Stimulated activated naive CD8-positive, alpha-beta T cell treated with anti-CD3 and anti-CD28 coated beads, Interleukin-15, Interleukin-2, amounts not matched to agents 100 ng/mL and 50 ng/mL, for 24 hours (primary cell): ENCODE data around the gene FLVCR2.

ENCODE experiments used
- H3K27ac Mint-ChIP-seq: one replicate; pipeline ENCODE4 v1.8.0; 2021; ENCODE audit warnings: mild to moderate bottlenecking, mixed read lengths
- H3K27me3 Mint-ChIP-seq: one replicate; pipeline ENCODE4 v1.8.0; 2021; ENCODE audit warnings: mixed read lengths
- H3K36me3 Mint-ChIP-seq: one replicate; pipeline ENCODE4 v1.8.0; 2021; ENCODE audit warnings: low read depth, mixed read lengths
- H3K4me1 Mint-ChIP-seq: one replicate; pipeline ENCODE4 v1.8.0; 2021; ENCODE audit warnings: low read depth, mixed read lengths
- H3K4me3 Mint-ChIP-seq: one replicate; pipeline ENCODE4 v1.8.0; 2021; ENCODE audit warnings: mild to moderate bottlenecking, mixed read lengths
- H3K9me3 Mint-ChIP-seq: one replicate; pipeline ENCODE4 v1.8.0; 2021; ENCODE audit warnings: mixed read lengths

FLVCR2 gene

DNA sequence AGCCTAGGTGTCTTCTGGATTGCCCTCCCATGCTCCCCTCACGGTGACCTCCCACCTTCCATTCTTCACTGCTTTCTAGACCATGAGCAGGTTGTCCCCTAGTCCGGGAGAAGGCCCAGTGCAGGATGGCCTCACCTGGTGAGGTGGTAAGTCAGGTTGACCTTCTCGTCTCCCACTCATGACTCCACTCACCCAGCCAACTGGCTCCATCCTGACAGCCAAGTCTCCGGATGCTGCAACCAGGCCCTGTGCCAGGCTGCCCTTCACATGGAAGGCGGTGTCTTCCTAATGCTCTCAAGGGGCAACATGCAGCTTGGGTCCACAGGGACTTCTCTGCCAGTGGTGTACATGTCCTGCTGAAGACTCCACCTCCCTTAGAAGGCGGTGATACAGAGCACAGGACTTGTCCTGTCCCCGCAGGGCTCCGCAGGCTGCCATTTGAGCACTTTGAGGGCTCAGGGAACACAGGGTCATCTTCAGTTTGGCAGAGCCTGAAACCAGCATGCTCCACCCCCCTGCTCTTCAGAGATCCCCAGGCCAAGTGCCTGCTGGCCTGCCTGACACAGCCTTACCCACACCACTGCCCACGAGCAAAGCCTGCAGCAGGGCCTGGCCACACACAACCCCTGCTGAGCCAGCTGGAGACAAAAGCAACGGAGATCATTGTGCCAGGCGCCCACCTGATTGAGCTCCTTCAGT, 30.7 kb upstream of the FLVCR2 start:
- no peak overlapping the region for H3K27ac Mint-ChIP-seq

DNA sequence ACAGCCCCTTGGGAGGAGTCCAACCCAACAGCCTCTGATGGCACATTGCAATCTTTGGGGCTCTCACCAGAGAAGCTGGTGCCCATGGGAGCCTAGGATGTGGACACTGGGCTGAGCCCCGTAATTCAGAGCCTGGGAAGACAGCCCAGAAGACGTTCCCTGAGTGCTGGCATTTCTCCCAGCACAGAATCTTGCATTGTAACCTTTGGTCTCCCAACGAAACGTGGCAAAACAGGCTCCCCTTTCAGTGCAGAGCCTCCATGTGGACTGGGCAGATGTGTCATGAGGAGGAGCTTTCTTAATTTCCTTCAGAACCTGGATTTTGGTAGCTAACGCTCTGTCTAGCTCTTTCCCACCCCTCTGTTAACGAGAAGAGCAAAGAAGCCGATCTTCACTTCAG, 29.9 kb upstream of the FLVCR2 start:
- H3K27ac Mint-ChIP-seq, result peak overlapping the region; percentile 69
- H3K9me3 Mint-ChIP-seq, result no peaks in the 10 kb centered on the region
- H3K27me3 Mint-ChIP-seq, result no peaks in the 10 kb centered on the region
- H3K4me3 Mint-ChIP-seq, result peak overlapping the region; percentile 21
- H3K36me3 Mint-ChIP-seq, result peaks cover 37% of the 10 kb centered on the region
- peaks cover 57% of the 10 kb centered on the region for H3K4me1 Mint-ChIP-seq

More for the DNA sequence above, 30.7 kb upstream of the FLVCR2 start:
- no peak overlapping the region for H3K4me3 Mint-ChIP-seq
- H3K36me3 Mint-ChIP-seq, result peaks cover 37% of the 10 kb centered on the region
- H3K27me3 Mint-ChIP-seq, result no peaks in the 10 kb centered on the region
- H3K9me3 Mint-ChIP-seq, result no peaks in the 10 kb centered on the region
- peaks cover 61% of the 10 kb centered on the region for H3K4me1 Mint-ChIP-seq

DNA sequence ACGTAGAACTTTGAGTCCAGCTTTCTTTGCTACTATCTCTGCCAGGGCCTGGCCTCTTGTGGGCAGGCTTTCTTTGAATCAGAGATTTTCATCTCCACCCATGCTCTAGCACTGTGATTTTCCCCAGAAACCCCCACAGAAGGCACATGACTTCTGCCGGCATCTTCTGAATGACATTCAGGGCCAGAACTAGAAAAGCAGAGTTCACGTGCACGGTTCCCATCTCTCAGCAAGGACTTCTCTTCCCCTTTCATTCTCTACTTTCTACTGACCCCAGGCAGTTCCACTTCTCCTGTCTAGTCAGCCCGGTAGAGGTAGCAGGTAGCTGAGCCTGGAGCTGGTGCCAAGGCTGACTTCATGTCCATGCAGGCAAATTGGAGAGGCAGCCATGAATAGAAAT, 29.3 kb upstream of the FLVCR2 start:
- H3K4me1 Mint-ChIP-seq, result peaks cover 53% of the 10 kb centered on the region
- H3K4me3 Mint-ChIP-seq, result no peak overlapping the region
- no peaks in the 10 kb centered on the region for H3K27me3 Mint-ChIP-seq
- H3K27ac Mint-ChIP-seq, result peak overlapping the region; percentile 69
- H3K9me3 Mint-ChIP-seq, result no peaks in the 10 kb centered on the region
- H3K36me3 Mint-ChIP-seq, result peaks cover 37% of the 10 kb centered on the region

DNA sequence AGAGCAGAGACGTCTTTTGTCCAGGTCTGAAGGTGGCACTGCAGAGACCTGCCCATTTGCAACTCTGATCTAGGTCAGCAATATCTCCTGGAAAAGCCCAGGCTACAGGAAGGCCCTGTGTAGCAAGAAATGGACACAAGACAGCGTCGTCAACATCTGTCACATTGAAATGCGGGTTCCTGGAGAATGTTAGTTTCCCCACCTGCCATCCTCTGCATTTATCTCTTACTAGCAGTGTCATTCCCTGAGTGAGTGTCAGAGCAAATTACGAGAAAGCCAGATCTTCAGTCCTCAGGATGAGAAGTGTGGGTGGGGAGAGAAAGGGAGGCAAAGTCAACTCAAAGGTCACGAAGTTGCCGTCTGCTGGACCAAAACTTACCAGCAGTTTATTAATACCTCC, 27.4 kb upstream of the FLVCR2 start:
- Mint-ChIP-seq H3K36me3 (peaks cover 32% of the 10 kb centered on the region), H3K27ac (no peak overlapping the region), H3K27me3 (peaks cover 3% of the 10 kb centered on the region), H3K9me3 (no peaks in the 10 kb centered on the region), H3K4me3 (no peak overlapping the region), H3K4me1 (peaks cover 48% of the 10 kb centered on the region)

DNA sequence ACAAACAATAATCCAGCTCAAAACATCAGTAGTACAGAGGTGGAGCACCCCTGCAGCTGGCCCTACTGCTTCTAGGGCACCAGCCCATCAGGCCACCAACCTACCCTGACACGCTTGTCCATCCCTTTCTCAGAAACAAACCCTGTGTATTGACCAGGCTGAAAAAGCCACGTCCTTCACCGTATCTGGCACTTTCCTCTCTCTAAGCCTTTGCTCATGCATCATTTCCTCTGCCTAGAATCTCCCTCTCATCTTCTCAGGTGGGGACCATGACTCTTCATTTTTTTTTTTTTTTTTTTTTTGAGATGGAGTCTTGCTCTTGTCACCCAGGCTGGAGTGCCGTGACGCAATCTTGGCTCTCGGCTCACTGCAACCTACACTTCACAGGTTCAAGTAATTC, 25.3 kb upstream of the FLVCR2 start:
- Mint-ChIP-seq H3K27ac (no peak overlapping the region), H3K4me1 (peaks cover 51% of the 10 kb centered on the region), H3K36me3 (peaks cover 20% of the 10 kb centered on the region), H3K27me3 (peaks cover 3% of the 10 kb centered on the region), H3K4me3 (no peak overlapping the region), H3K9me3 (peaks cover 6% of the 10 kb centered on the region)

DNA sequence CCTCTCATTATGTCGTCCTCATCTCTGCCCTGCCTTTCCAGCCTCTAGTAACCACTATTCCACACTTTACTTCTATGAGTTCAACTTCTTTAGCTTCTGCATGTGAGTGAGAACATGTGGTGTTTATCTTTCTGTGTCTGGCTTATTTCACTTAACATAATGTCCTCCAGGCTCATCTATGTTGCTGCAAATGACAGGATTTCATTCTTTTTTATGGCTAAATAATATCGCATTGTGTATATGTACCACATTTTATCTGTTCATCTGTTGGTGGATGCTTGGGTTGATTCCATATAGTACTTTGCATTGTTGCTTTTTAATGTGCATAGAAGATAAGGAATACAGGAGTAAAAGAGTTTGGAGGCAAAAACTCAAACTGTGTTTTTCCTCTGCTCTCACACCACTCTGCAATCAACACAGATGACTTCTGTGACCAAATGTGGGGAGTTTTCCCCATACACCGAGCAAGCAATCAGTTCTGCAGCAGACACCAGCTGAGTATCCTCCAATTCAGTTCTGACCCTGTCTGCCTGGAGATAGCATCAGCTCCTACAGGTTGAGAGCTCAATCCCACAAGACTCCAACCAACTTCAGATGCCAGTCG, 24.6 kb upstream of the FLVCR2 start:
- peaks cover 13% of the 10 kb centered on the region for H3K36me3 Mint-ChIP-seq
- peaks cover 3% of the 10 kb centered on the region for H3K27me3 Mint-ChIP-seq
- no peak overlapping the region for H3K4me3 Mint-ChIP-seq
- H3K9me3 Mint-ChIP-seq, result peaks cover 6% of the 10 kb centered on the region
- H3K4me1 Mint-ChIP-seq, result peaks cover 51% of the 10 kb centered on the region
- no peak overlapping the region for H3K27ac Mint-ChIP-seq

DNA sequence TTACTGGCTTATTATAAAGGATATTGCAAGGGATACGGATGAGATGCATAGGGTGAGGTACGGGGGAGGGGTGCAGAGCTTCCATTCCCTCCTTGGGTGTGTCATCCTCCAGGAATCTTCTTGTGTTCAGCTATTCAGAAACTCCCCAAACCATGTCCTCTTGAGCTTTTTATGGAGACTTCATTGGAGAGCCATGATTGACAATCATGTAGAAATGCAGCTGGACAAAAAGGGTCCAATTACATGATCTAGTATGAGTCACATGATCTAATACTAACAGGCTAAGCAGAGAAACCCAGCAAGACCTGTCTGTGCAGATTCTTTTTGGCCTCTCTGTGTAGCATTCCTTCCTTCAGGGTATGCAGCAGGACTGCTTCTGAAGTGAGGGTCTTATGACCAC, 23.9 kb upstream of the FLVCR2 start:
- Mint-ChIP-seq H3K36me3 (peaks cover 9% of the 10 kb centered on the region), H3K9me3 (peaks cover 6% of the 10 kb centered on the region), H3K27ac (no peak overlapping the region), H3K4me1 (peaks cover 51% of the 10 kb centered on the region), H3K4me3 (no peak overlapping the region), H3K27me3 (peaks cover 3% of the 10 kb centered on the region)

DNA sequence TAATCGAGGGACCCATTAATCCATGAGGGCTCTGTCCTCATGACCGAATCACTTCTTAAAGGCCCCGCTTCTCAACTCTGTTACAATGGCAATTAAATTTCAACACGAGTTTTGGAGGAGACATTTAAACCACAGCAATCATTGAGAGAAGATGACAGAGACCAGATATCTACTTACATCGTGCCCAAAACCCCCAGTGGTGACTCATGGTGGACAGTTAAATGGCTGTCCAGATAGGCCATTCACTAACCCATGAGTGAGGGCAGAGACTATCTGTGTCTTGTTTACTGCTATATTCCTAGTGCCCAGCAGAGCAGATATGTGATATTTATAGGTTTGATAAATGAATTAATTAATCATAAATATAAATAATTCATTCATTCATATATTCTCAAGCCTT, 20.0 kb upstream of the FLVCR2 start:
- peaks cover 9% of the 10 kb centered on the region for H3K36me3 Mint-ChIP-seq
- H3K9me3 Mint-ChIP-seq, result peaks cover 6% of the 10 kb centered on the region
- peak overlapping the region; percentile 21 for H3K27ac Mint-ChIP-seq
- no peak overlapping the region for H3K4me3 Mint-ChIP-seq
- peaks cover 68% of the 10 kb centered on the region for H3K4me1 Mint-ChIP-seq
- peaks cover 3% of the 10 kb centered on the region for H3K27me3 Mint-ChIP-seq

DNA sequence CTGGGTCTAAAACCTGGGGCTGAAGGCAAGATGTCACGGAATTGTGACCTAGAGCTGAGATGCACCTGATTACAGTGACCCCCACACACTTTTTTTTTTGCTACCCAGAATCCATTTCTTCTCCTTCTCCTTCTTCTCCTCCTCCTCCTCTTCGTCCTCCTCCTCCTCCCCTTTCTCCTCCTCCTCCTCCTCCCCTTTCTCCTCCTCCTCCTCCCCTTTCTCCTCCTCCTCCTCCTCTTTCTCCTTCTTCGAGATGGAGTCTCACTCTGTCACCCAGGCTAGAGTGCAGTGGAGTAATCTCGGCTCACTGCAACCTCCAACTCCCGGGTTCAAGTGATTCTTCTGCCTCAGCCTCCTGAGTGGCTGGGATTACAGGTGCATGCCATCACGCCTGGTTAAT, 19.4 kb upstream of the FLVCR2 start:
- Mint-ChIP-seq H3K27ac (peak overlapping the region; percentile 91), H3K4me3 (no peak overlapping the region), H3K9me3 (peaks cover 6% of the 10 kb centered on the region), H3K36me3 (peaks cover 9% of the 10 kb centered on the region), H3K4me1 (peaks cover 70% of the 10 kb centered on the region), H3K27me3 (peaks cover 3% of the 10 kb centered on the region)

DNA sequence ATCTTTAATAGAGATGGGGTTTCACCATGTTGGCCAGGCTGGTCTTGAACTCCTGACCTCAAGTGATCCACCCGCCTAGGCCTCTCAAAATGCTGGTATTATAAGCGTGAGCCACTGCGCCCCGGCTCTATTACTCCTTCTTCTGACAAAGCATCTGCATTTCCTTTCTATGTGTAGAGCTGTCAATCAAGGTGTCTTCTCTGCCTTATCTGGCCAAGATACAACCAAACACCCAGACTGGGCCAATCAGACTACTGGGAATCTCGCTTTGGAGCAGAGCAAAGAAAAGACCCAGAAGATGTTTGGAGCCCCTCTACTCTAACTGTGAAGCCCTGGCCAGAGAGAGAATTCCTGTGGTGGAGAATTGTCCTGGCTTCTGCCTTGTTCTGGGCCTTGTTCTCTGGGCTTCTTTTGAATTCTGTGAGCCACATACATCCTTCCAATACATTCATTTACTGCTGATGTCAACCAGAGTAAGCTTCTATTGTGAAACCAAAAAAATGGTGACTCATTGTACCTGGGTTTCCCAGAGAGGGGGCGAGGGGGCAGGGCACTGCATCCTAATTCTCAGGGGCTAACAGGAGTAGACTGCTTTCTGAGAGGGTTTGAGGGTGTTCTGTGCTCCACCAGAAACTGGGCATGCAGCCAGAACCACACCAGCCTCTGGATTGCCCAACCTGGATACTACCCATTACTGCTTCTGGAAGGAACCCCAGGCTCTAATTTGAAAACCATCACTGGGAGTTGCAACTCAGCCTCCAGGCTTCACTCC, 18.8 kb upstream of the FLVCR2 start:
- Mint-ChIP-seq H3K4me3 (peak overlapping the region; percentile 44), H3K27ac (peak overlapping the region; percentile 91), H3K9me3 (peaks cover 6% of the 10 kb centered on the region), H3K36me3 (peaks cover 9% of the 10 kb centered on the region), H3K4me1 (peaks cover 74% of the 10 kb centered on the region), H3K27me3 (peaks cover 3% of the 10 kb centered on the region)

DNA sequence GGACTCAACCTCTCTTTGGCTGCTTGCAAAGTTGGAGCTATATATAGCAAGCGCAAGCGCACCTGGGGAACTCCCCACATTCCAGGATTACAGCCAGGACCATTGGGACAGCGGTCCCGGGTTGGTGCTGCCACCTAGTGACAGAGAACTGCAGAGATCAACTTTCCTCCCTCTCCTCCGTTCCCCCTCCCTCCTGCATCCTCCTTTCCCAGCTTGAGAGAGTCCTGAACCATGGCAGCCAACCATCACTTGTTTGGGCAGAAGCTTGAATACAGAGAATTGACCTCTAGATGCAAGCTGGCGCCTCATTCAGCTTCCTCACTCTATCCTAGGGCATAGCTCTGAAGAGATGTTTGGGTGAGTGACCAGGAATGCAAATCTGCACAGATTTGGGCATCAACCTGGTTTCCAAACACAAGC, 17.4 kb upstream of the FLVCR2 start:
- peaks cover 6% of the 10 kb centered on the region for H3K9me3 Mint-ChIP-seq
- H3K27me3 Mint-ChIP-seq, result no peaks in the 10 kb centered on the region
- H3K27ac Mint-ChIP-seq, result peak overlapping the region; percentile 75
- peaks cover 7% of the 10 kb centered on the region for H3K36me3 Mint-ChIP-seq
- H3K4me1 Mint-ChIP-seq, result peaks cover 80% of the 10 kb centered on the region
- peak overlapping the region; percentile 17 for H3K4me3 Mint-ChIP-seq

DNA sequence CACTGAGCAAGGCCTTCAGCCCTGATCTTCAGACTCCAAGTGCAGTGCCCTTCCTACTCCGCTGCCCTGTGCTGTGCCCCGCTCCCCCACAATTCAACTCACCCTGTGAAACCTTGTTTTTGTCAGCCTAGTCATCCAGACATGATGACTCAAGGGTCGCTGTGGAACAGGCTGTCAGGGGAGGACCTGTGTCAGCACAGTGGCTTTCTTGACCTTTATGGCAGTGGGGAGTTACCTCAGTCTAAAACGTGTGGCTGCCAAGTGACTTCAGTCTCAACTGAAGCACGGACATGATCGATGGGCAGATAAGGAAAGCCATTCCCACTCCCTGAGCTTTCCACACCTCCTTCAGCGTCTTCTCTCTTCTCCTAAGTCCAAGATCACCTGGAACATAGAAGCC, 16.3 kb upstream of the FLVCR2 start:
- Mint-ChIP-seq H3K4me1 (peaks cover 85% of the 10 kb centered on the region), H3K27ac (peak overlapping the region; percentile 77), H3K36me3 (no peaks in the 10 kb centered on the region), H3K9me3 (no peaks in the 10 kb centered on the region), H3K4me3 (peak overlapping the region; percentile 22), H3K27me3 (no peaks in the 10 kb centered on the region)

DNA sequence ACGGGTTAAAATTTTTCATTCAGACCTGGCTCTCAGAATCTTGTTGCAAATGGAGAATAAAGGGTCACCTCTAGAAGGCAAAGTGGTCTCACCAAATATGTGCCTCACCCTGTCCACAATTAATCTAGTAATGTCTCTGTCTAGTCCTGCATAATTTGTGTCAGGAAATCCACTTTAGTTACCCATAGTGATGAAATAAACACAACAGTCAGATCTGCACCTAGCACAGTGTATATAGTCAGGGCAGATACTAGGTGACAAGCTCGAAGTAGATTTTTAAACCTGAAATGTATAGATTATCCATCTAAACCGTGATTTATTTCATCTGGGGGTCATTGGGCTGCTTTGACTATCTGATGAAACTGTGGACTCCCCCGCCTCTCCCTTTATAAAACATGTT, 15.9 kb upstream of the FLVCR2 start:
- Mint-ChIP-seq H3K4me1 (peaks cover 89% of the 10 kb centered on the region), H3K9me3 (no peaks in the 10 kb centered on the region)

DNA sequence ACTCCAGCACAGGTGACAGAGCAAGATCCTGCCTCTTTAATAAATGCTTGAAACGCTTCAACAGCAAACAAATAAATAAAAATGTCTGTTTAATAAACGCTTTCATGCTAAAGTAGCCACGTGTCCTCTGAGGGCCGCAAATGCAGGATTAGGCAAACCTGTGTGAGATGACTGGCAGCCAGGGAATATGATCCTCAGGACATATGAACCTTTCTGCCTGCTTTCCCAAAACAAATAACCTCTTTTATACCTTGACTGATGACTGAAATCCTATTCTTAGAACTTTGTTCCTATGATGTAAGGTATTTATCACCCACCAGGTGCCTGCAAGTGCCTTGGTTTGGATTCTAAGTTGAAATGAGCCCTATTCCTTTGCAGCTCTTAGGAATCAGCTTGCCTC, 14.5 kb upstream of the FLVCR2 start:
- H3K27ac Mint-ChIP-seq, result no peak overlapping the region
- H3K4me1 Mint-ChIP-seq, result peaks cover 94% of the 10 kb centered on the region
- no peaks in the 10 kb centered on the region for H3K27me3 Mint-ChIP-seq

More for the DNA sequence above, 15.9 kb upstream of the FLVCR2 start:
- H3K4me3 Mint-ChIP-seq, result peak overlapping the region; percentile 22
- H3K27ac Mint-ChIP-seq, result peak overlapping the region; percentile 77
- H3K27me3 Mint-ChIP-seq, result no peaks in the 10 kb centered on the region
- H3K36me3 Mint-ChIP-seq, result no peaks in the 10 kb centered on the region

DNA sequence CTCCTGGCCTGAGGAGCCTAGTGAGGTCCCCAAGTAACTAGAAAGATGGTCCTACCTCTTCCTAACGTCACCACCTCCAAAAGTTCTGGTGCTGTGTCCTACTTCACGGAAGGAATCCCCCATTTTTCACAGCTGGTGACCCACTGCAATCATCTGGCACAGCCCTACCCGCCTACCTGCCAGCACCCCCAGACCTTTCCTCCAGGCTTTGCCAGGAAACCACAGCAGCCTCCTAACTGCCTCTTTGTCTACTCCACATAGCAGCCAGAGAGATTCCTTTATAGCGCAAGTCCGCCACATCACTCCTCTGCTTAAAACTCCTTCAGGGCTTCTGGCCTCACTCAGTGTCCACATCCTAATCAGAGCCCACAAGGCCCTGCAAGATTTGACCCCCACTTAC, 13.4 kb upstream of the FLVCR2 start:
- Mint-ChIP-seq H3K4me1 (peaks cover 92% of the 10 kb centered on the region), H3K27ac (peak overlapping the region; percentile 21)

More for the DNA sequence above, 14.5 kb upstream of the FLVCR2 start:
- H3K36me3 Mint-ChIP-seq, result no peaks in the 10 kb centered on the region
- H3K9me3 Mint-ChIP-seq, result no peaks in the 10 kb centered on the region
- H3K4me3 Mint-ChIP-seq, result no peak overlapping the region

More for the DNA sequence above, 13.4 kb upstream of the FLVCR2 start:
- no peaks in the 10 kb centered on the region for H3K9me3 Mint-ChIP-seq
- no peaks in the 10 kb centered on the region for H3K36me3 Mint-ChIP-seq
- H3K27me3 Mint-ChIP-seq, result no peaks in the 10 kb centered on the region
- H3K4me3 Mint-ChIP-seq, result no peak overlapping the region
